ENCODE data around the gene FBLN2.

The FBLN2 gene

GRCh38 chr3:13514639-13515435 is 34.1 kb upstream of the FBLN2 start:
- no peak for TF ChIP-seq CTCF (IDR thresholded peaks at IDR 0.05)
- no peak for TF ChIP-seq ZFX (IDR thresholded peaks at IDR 0.05; ENCODE audit: borderline replicate concordance)
- no peak overlapping the region for H3K27ac ChIP-seq

DNA sequence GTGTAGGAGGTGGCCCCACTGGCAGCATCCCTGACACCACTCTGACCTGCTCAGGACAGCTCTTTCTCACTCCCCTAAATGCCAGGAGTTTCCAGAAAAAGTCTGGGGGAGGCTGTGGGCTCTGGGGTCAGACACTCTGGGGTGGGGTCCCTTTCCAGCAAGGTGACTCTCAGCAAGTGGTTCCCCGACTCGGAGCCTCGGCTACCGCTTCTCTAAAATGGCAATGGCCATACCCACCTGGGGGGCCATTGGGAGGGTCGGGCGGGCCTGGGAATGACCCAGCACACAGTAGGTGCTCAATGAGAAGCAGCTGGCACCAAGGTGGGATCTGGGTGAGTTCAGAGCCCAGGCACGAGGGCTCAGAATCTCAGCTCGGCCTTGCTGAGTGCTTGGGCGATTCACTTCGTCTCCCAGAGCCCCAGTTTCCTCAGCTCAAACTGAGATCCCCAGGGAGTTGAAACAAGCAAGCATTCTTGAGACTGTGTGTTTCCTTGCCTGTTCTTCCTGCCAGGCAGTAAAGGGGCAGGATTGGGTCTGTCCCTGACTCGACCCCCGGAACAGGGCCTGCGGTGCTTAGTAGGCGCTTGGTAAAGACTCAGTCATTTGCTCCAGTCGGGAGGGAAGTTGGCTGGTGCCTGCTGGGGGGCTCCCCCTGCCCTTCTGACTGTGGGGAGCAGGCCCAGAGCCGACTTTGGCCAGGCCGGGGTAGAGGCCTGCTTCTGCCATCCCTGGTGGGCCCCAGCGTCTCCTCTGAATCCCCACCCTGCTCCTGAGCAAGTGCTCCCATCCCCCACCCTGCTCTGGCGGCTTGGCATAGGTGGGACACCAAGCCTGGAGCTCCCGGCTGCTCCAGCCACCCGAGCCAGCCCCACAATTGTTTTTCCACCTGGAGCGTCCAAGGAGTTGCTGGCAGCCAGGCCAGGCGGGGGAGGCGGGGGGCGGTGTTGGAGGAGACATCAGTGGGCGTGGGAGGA is 32.9 kb upstream of the FBLN2 start:
- no peak for TF ChIP-seq ZFX (IDR thresholded peaks at IDR 0.05; ENCODE audit: borderline replicate concordance)
- no peak for TF ChIP-seq CTCF (IDR thresholded peaks at IDR 0.05)
- no peak overlapping the region for H3K27ac ChIP-seq

- no peak for TF ChIP-seq ZFX (IDR thresholded peaks at IDR 0.05; ENCODE audit: borderline replicate concordance)
- TF ChIP-seq CTCF (IDR thresholded peaks at IDR 0.05), result no peak
Observed at GRCh38 chr3:13516760-13517135, 32.2 kb upstream of the FBLN2 start.

GRCh38 chr3:13517253-13517977 is 31.5 kb upstream of the FBLN2 start:
- no peak for TF ChIP-seq ZFX (IDR thresholded peaks at IDR 0.05; ENCODE audit: borderline replicate concordance)
- no peak for TF ChIP-seq CTCF (IDR thresholded peaks at IDR 0.05)

More at GRCh38 chr3:13516760-13517135, 32.2 kb upstream of the FBLN2 start:
- H3K27ac ChIP-seq, result no peak overlapping the region

DNA sequence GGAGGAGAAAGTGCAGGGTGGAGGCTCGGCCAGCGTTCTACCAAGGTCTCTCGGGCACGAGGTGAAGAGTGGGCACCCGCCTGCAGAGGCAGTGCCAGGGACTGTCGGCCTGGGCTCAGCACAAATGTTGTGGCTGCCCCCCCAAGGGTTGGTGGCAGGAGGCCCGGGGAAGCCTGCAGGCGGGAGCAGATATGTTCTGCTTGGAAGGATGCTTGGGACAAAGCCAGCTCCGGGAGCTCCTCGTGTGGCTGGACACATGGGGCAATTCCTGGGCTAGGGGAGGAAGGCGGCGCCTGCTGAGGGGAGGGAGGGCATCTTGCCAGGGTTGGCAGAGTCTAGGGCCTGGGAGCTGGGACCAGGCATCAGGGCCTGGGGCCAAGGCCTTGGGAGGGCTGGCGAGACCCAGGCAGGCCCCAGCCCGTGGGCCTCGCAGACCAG is 30.4 kb upstream of the FBLN2 start:
- TF ChIP-seq CTCF (IDR thresholded peaks at IDR 0.05) (no peak), ZFX (IDR thresholded peaks at IDR 0.05; ENCODE audit: borderline replicate concordance) (no peak)
- H3K27ac ChIP-seq, result no peak overlapping the region

More at GRCh38 chr3:13517253-13517977, 31.5 kb upstream of the FBLN2 start:
- no peak overlapping the region for H3K27ac ChIP-seq

DNA sequence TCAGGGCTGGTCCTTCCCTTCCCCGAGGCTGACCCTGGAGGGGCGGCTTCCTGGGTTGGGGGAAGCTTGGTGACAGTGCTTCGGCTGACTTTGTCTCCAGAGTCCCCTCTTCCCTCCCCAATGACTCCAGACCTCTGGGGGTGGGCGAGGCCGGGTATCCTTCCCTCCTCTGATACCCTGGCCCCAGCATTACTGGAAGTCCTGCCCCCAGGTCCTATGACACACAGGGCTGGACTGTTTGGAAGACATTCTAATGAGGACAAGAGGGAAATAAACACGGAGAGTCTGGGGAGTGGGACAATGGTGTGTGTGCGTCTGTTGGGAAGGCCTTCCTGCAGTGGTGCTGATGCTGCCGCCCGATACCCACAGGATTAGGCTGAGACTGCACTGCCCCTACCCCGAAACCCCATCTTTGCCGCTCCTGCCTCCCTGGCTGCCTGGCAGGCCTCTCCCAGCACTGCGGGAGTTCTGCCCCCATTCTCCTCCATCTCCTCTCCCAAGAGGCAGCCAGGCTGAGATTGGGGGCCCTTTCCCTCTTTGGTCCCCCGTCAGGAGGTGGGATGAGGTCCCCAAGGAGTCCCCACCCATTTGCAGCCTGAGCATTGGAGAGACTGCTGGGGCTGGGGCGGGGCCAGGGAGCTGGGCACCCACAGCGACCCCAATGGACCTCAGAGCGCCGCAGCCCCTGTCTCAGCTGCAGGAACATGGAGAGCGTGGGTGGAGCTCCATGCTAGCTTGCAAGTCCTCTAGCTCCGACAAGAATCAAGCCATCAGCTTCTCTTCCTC is 29.7 kb upstream of the FBLN2 start:
- TF ChIP-seq CTCF (IDR thresholded peaks at IDR 0.05) (no peak), ZFX (IDR thresholded peaks at IDR 0.05; ENCODE audit: borderline replicate concordance) (no peak)

More for the DNA sequence above, 29.7 kb upstream of the FBLN2 start:
- H3K27ac ChIP-seq, result no peak overlapping the region

Data from 22Rv1 (cell line).